MM.1S (cell line): Measurements from ENCODE around the gene ALDH3A1.

Source experiments
- EZH2 ChIP-seq: fragments of 300-600 bp; sonication (generic); optimal IDR thresholded peaks from 2 replicates; pipeline ENCODE3; 2017; ENCODE audit warnings: low read depth, mild to moderate bottlenecking, antibody characterized with exemption, low read length, mixed read lengths
- EZH2phosphoT487 ChIP-seq: fragments of 300-600 bp; sonication (generic); IDR thresholded peaks from 2 replicates; pipeline ENCODE4 v1.6.1; 2018; ENCODE audit warnings: antibody characterized with exemption, low read length
- TF ChIP-seq, protein P1 (sequence below): fragments of 300-600 bp; sonication (generic); IDR thresholded peaks from 2 replicates; pipeline ENCODE4 v1.5.1; 2016; ENCODE audit warnings: antibody characterized with exemption, low read length, mixed read lengths

DNA sequence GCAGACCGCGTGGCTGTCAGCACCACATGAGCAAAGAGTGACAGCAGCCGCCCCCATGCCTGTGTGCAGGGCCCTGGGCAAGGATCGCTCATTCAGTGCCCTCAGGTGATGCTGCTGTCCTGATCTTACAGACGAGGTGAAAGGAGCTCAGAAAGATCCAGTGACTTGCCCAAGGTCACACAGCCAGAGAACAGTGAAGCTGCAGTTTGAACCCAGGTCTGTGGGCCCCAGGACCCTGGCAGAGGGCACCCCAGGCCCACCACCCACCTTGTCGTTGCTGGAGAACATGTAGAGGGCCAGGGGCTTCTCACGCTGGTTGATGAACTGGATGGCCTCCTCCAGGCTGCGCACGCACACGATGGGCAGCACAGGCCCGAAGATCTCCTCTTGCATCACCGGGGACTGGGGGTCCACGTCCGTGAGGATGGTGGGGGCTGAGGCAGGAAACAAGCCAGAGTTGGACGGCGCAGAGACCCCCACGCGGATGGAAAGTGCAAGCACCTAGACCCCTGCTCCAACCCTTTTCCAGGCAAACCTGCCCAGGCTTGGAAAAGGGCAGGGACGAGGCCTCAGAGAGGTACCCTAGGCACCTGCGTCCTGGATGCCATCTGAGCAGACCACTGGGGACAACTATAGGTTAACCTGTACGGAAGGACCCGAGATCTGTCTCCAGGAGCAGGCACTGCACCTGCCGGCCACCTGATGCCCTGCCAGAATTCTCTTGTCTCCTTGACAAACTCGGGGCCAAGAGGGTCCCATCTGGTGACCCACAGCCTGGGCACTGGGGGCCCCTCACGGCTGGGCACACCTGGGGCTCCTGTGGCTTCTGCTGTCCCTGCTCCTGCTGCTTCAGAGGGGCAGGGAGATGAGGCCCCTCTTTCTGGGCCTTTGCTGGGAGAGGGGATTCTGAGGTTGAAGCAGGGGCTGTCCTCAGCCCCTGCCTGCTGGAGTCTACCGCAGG is 8.6 kb downstream of the ALDH3A1 start:
- TF ChIP-seq, protein P1, sequence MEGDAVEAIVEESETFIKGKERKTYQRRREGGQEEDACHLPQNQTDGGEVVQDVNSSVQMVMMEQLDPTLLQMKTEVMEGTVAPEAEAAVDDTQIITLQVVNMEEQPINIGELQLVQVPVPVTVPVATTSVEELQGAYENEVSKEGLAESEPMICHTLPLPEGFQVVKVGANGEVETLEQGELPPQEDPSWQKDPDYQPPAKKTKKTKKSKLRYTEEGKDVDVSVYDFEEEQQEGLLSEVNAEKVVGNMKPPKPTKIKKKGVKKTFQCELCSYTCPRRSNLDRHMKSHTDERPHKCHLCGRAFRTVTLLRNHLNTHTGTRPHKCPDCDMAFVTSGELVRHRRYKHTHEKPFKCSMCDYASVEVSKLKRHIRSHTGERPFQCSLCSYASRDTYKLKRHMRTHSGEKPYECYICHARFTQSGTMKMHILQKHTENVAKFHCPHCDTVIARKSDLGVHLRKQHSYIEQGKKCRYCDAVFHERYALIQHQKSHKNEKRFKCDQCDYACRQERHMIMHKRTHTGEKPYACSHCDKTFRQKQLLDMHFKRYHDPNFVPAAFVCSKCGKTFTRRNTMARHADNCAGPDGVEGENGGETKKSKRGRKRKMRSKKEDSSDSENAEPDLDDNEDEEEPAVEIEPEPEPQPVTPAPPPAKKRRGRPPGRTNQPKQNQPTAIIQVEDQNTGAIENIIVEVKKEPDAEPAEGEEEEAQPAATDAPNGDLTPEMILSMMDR: no peak
- TF ChIP-seq EZH2phosphoT487: no peak
- no peak for TF ChIP-seq EZH2
